GM12878 (cell line): Measurements from ENCODE around the gene EPHA4. TPM values are rescaled to one million over a fixed set of nuclear protein-coding genes. Genes with fewer than 3 reads are reported as not detected.

Source experiments
- ATAC-seq: fragments of 200-7000 bp; cut with Tn5 transposase; 3 replicates; pipeline ENCODE4 v1.9.1; 2020; ENCODE audit warnings: mild to moderate bottlenecking, moderate library complexity
- BruUV-seq: library from RNA; stranded (reverse); fragments of 400-500 nt; replicated peaks from 2 replicates; lab custom pipeline; 2021; lab: Mats Ljungman, UMichigan
- CTCF ChIA-PET: fragments of 300-600 bp; sonication (Branson Sonifier 250); formaldehyde crosslinking; extraction: SDS; loops from one replicate; lab custom pipeline; 2021; ENCODE audit warnings: inconsistent platforms; lab: Yijun Ruan, JAX
- POLR2A ChIA-PET: fragments of 350-600 bp; formaldehyde crosslinking; extraction: SDS; loops from one replicate; lab custom pipeline; 2021; ENCODE audit warnings: inconsistent platforms; lab: Charles Lee
- RAD21 ChIA-PET: fragments of 300-600 bp; sonication (Branson Sonifier 250); formaldehyde crosslinking; loops from one replicate; lab custom pipeline; 2023; ENCODE audit warnings: antibody characterized with exemption; ENCODE audit not compliant: unreplicated experiment; lab: Charles Lee
- SMC1A ChIA-PET: fragments of 300-600 bp; sonication (Branson Sonifier 250); formaldehyde crosslinking; loops from one replicate; lab custom pipeline; 2023; ENCODE audit not compliant: unreplicated experiment, uncharacterized antibody; lab: Charles Lee
- DNase-seq: peaks from one replicate; pipeline ENCODE4 v3.0.0-alpha.2; 2011; ENCODE audit warnings: low read depth, low spot score
- FAIRE-seq: peaks from 3 replicates; lab custom pipeline; 2011; peaks lifted over from hg19 to GRCh38; lab: Jason Lieb, UNC
- H2AFZ ChIP-seq: 2 replicates; pipeline ENCODE4 v1.6.0; 2011; ENCODE audit warnings: low read depth, low read length, control low read depth; ENCODE audit not compliant: control insufficient read depth
- H3K27ac ChIP-seq: 2 replicates; pipeline ENCODE4 v1.5.1; 2011; ENCODE audit warnings: control low read depth; ENCODE audit not compliant: control insufficient read depth, insufficient read depth
- H3K27me3 ChIP-seq, 2 experiments: replicated peaks in 1 of 2; 2 replicates each; pipeline versions ENCODE4 v1.6.0 to v1.6.1; 2011; ENCODE audit warnings: low read length in 1 of 2; ENCODE audit not compliant: control insufficient read depth in 2 of 2, insufficient read depth in 2 of 2
- H3K36me3 ChIP-seq, 2 experiments: 2 replicates each; pipeline ENCODE4 v1.5.1; 2011; ENCODE audit warnings: low read length in 1 of 2; ENCODE audit not compliant: control insufficient read depth in 2 of 2, insufficient read depth in 2 of 2
- H3K4me1 ChIP-seq: 2 replicates; pipeline ENCODE4 v1.6.1; 2011; ENCODE audit warnings: mild to moderate bottlenecking, low read length, moderate library complexity, mixed read lengths; ENCODE audit not compliant: control insufficient read depth, insufficient read depth
- H3K4me2 ChIP-seq: 2 replicates; pipeline ENCODE4 v1.6.0; 2011; ENCODE audit warnings: control low read depth; ENCODE audit not compliant: control insufficient read depth, insufficient read depth
- H3K4me3 ChIP-seq: fragments of 200-600 bp; sonication (generic); 2 replicates; pipeline ENCODE4 v1.5.1; 2016
- H3K79me2 ChIP-seq: 2 replicates; pipeline ENCODE4 v1.6.0; 2011; ENCODE audit warnings: low read length; ENCODE audit not compliant: control insufficient read depth, insufficient read depth
- H3K9ac ChIP-seq: 2 replicates; pipeline ENCODE4 v1.8.0; 2011; ENCODE audit warnings: low read length, control low read depth, mixed read lengths; ENCODE audit not compliant: control insufficient read depth, insufficient read depth
- H3K9me3 ChIP-seq: replicated peaks from 3 replicates; pipeline ENCODE4 v1.5.1; 2011; ENCODE audit warnings: mild to moderate bottlenecking, low read length; ENCODE audit not compliant: control insufficient read depth, insufficient read depth
- H4K20me1 ChIP-seq: 2 replicates; pipeline ENCODE4 v1.6.0; 2011; ENCODE audit not compliant: control insufficient read depth, insufficient read depth
- EP300 ChIP-seq, 2 experiments: fragments of 150-350 bp in 1 of 2; IDR thresholded peaks; 2 replicates each; pipeline ENCODE4 v1.6.1; 2011 to 2012; ENCODE audit warnings: low read depth in 2 of 2, low read length in 2 of 2, borderline replicate concordance in 1 of 2, improper control_type of control experiment in 1 of 2, inconsistent platforms in 1 of 2; ENCODE audit not compliant: control insufficient read depth in 1 of 2
- FOXM1 ChIP-seq: IDR thresholded peaks from 2 replicates; pipeline ENCODE4 v1.6.1; 2012; ENCODE audit warnings: low read depth, mild to moderate bottlenecking, inconsistent platforms, low read length, moderate library complexity
- IKZF1 ChIP-seq: fragments of 450-650 bp; conservative IDR thresholded peaks from 2 replicates; pipeline ENCODE4 v1.6.1; 2017; ENCODE audit warnings: antibody characterized with exemption, mild to moderate bottlenecking
- KAT2A ChIP-seq: conservative IDR thresholded peaks from 2 replicates; pipeline ENCODE4 v1.6.1; 2011; ENCODE audit warnings: low read depth, low read length; ENCODE audit not compliant: control insufficient read depth
- MEF2A ChIP-seq: IDR thresholded peaks from 2 replicates; pipeline ENCODE4 v1.6.1; 2011; ENCODE audit warnings: low read depth, mild to moderate bottlenecking, low read length, moderate library complexity; ENCODE audit not compliant: insufficient read depth
- MEF2B ChIP-seq: fragments of 450-650 bp; IDR thresholded peaks from 2 replicates; pipeline ENCODE4 v1.6.1; 2018; ENCODE audit warnings: mild to moderate bottlenecking, moderate library complexity; ENCODE audit not compliant: partially characterized antibody, poor library complexity, severe bottlenecking
- RELA ChIP-seq: fragments of 450-650 bp; IDR thresholded peaks from 2 replicates; pipeline ENCODE4 v1.8.0; 2014; ENCODE audit warnings: borderline replicate concordance; ENCODE audit not compliant: partially characterized antibody
- SIN3A ChIP-seq: IDR thresholded peaks from 2 replicates; pipeline ENCODE4 v1.6.1; 2012; ENCODE audit warnings: low read depth, low read length, improper control_type of control experiment
- SIX5 ChIP-seq: IDR thresholded peaks from 2 replicates; pipeline ENCODE4 v1.6.1; 2011; ENCODE audit warnings: mild to moderate bottlenecking, low read depth, low read length, moderate library complexity; ENCODE audit not compliant: severe bottlenecking
- SMAD1 ChIP-seq: fragments of 450-650 bp; IDR thresholded peaks from 2 replicates; pipeline ENCODE4 v1.6.1; 2018; ENCODE audit warnings: mild to moderate bottlenecking, low read depth; ENCODE audit not compliant: partially characterized antibody
- SREBF1 ChIP-seq: IDR thresholded peaks from 2 replicates; pipeline ENCODE4 v1.6.1; 2012; ENCODE audit warnings: mild to moderate bottlenecking, low read length
- WRNIP1 ChIP-seq: IDR thresholded peaks from 2 replicates; pipeline ENCODE4 v1.6.1; 2011; ENCODE audit warnings: low read depth, low read length, improper control_type of control experiment, borderline replicate concordance
- ZZZ3 ChIP-seq: IDR thresholded peaks from 2 replicates; pipeline ENCODE4 v1.6.1; 2011; ENCODE audit warnings: low read depth; ENCODE audit not compliant: control insufficient read depth, insufficient read length
- WGBS: methylation state at CpG from one replicate; pipeline ENCODE4 v1.1.6; 2016; ENCODE audit warnings: low lambda C conversion rate; ENCODE audit not compliant: insufficient replicate concordance, insufficient coverage; ENCODE audit errors: missing lambda C conversion rate; 5-methylcytosine and 5-hydroxymethylcytosine counted together
- in situ Hi-C: fragments of 300-500 bp; cut with MboI; formaldehyde crosslinking; loops from 9 replicates; pipeline ENCODE4 v1.14.3; 2018; ENCODE audit warnings: mixed read lengths
- intact Hi-C: fragments of 100-400 bp; cut with micrococcal nuclease; formaldehyde crosslinking; loops from one replicate; pipeline ENCODE4 v1.14.2; 2022; ENCODE audit not compliant: unreplicated experiment
- polyA plus RNA-seq, 11 experiments: library from polyadenylated mRNA; depleted of rRNA in 4 of 11; unstranded in 6 of 11; stranded (reverse) in 5 of 11; fragments of >200 nt; fragmentation: Nextera tagmentation in 4 of 11; fragmentation: Illumina TruSeq in 1 of 11; extraction: Ambion mirVana in 4 of 11; extraction: Trizol in 1 of 11; gene quantifications; 1 replicate in 1 of 11; 2 replicates in 10 of 11; pipeline versions ENCODE4 v1.2.1 to v1.2.3, GENCODE V29; 2011 to 2016; ENCODE audit warnings: inconsistent platforms in 2 of 11, missing spikeins in 2 of 11, low read depth in 1 of 11
- total RNA-seq, 4 experiments: library from RNA; depleted of rRNA in 3 of 4; stranded (reverse); fragments of >200 nt in 3 of 4; fragmentation: Illumina TruSeq in 1 of 4; extraction: Trizol in 1 of 4; gene quantifications; 2 replicates each; pipeline versions ENCODE4 v1.2.1 to v1.2.3, GENCODE V29; 2013 to 2021
- TF ChIP-seq, protein P1 (sequence below): IDR thresholded peaks from 2 replicates; pipeline ENCODE4 v1.6.1; 2012; ENCODE audit warnings: mild to moderate bottlenecking, low read depth, low read length

The EPHA4 gene
- total and polyA plus RNA-seq, 10 of the 15 experiments (the other 5 are each of a cell fraction or from before 2014, with no cell fraction given) = 0.06 to 1.5 (median 0.33) TPM; not detected in 1

DNA sequence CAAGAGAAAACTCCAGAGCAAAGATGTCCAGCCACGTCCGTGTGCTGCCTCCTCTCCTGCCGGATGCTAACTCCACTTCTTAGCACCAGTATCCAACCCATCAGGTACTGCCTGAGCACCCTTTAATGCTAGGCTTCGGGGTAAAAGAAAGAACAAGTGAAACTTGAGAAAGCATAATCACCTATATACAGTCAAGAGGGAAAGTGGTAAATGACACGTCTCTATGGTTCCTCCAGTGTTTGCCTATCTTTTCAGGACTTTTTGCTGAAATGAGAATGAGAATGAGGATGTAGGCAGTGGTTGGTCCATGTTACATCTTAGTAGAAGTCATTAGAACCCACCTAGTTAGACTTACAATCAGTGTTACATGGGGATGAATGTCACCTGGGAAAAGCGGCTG is 47.9 kb downstream of the EPHA4 start:
- H3K27me3 ChIP-seq = no peaks in the 10 kb centered on the region; a peak in 1 of 4 replicates
- RAD21 ChIA-PET = no interaction called here
- no peak overlapping the region for H3K4me3 ChIP-seq
- CTCF ChIA-PET = no interaction called here
- in situ Hi-C loops (no loop called here), intact Hi-C loops (no loop called here)
- no peak for TF ChIP-seq ZZZ3
- TF ChIP-seq SIX5 = no peak
- no peak for TF ChIP-seq WRNIP1
- no peak for TF ChIP-seq MEF2A
- TF ChIP-seq, protein P1, sequence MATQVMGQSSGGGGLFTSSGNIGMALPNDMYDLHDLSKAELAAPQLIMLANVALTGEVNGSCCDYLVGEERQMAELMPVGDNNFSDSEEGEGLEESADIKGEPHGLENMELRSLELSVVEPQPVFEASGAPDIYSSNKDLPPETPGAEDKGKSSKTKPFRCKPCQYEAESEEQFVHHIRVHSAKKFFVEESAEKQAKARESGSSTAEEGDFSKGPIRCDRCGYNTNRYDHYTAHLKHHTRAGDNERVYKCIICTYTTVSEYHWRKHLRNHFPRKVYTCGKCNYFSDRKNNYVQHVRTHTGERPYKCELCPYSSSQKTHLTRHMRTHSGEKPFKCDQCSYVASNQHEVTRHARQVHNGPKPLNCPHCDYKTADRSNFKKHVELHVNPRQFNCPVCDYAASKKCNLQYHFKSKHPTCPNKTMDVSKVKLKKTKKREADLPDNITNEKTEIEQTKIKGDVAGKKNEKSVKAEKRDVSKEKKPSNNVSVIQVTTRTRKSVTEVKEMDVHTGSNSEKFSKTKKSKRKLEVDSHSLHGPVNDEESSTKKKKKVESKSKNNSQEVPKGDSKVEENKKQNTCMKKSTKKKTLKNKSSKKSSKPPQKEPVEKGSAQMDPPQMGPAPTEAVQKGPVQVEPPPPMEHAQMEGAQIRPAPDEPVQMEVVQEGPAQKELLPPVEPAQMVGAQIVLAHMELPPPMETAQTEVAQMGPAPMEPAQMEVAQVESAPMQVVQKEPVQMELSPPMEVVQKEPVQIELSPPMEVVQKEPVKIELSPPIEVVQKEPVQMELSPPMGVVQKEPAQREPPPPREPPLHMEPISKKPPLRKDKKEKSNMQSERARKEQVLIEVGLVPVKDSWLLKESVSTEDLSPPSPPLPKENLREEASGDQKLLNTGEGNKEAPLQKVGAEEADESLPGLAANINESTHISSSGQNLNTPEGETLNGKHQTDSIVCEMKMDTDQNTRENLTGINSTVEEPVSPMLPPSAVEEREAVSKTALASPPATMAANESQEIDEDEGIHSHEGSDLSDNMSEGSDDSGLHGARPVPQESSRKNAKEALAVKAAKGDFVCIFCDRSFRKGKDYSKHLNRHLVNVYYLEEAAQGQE = no peak
- no peak for TF ChIP-seq SREBF1
- TF ChIP-seq SIN3A = no peak
- no peak for TF ChIP-seq FOXM1
- TF ChIP-seq KAT2A = no peak
- no peak for TF ChIP-seq EP300 (IDR thresholded peaks at IDR 0.05; ENCODE audit: borderline replicate concordance in 1 of 2, control insufficient read depth in 1 of 2, low read depth in 2 of 2, low read length in 2 of 2)
- no peak for TF ChIP-seq SMAD1
- no peak for TF ChIP-seq IKZF1
- TF ChIP-seq MEF2B = no peak
- no peak for TF ChIP-seq RELA
- no peak for DNase-seq
- H3K36me3 ChIP-seq = no peaks in the 10 kb centered on the region
- POLR2A ChIA-PET = no interaction called here
- no peak for FAIRE-seq
- no peak overlapping the region for H2AFZ ChIP-seq
- BruUV-seq = no TSS peak
- H4K20me1 ChIP-seq = no peaks in the 10 kb centered on the region
- SMC1A ChIA-PET = no interaction called here
- peaks cover 11% of the 10 kb centered on the region; the same call in 1 of the 2 replicates for H3K4me1 ChIP-seq
- H3K79me2 ChIP-seq = no peaks in the 10 kb centered on the region
- H3K9me3 ChIP-seq = no peaks in the 10 kb centered on the region
- no peak overlapping the region for H3K4me2 ChIP-seq
- no peak overlapping the region for H3K27ac ChIP-seq
- H3K9ac ChIP-seq = no peak overlapping the region
- ATAC-seq = peak; percentile 66
- 57% methylated on average over 6 of the region's 6 CpGs for WGBS
